Astrocyte (in vitro differentiated cells and primary cell): Measurements from ENCODE around the gene DAO. TPM values are rescaled to one million over a fixed set of nuclear protein-coding genes. Genes with fewer than 3 reads are reported as not detected.

Experiments used
- DNase-seq: peaks from one replicate; pipeline ENCODE4 v3.0.0-alpha.2; 2010; ENCODE audit warnings: low read depth
- FAIRE-seq: peaks from 2 replicates; lab custom pipeline; 2011; peaks lifted over from hg19 to GRCh38; lab: Jason Lieb, UNC
- H2AFZ ChIP-seq: 2 replicates; pipeline ENCODE4 v1.6.0; 2012; ENCODE audit warnings: low read depth, low read length, inconsistent platforms
- H3K27ac ChIP-seq: 2 replicates; pipeline ENCODE4 v1.5.1; 2011; ENCODE audit warnings: low read depth, low read length, inconsistent platforms
- H3K27me3 ChIP-seq: 2 replicates; pipeline ENCODE4 v1.6.0; 2011; ENCODE audit warnings: low read length, inconsistent platforms; ENCODE audit not compliant: insufficient read depth
- H3K36me3 ChIP-seq: 2 replicates; pipeline ENCODE4 v1.5.1; 2011; ENCODE audit warnings: low read length, inconsistent platforms; ENCODE audit not compliant: insufficient read depth
- H3K4me1 ChIP-seq: 2 replicates; pipeline ENCODE4 v1.5.1; 2011; ENCODE audit warnings: low read length, inconsistent platforms; ENCODE audit not compliant: insufficient read depth
- H3K4me2 ChIP-seq: 2 replicates; pipeline ENCODE4 v1.6.0; 2012; ENCODE audit warnings: low read length, inconsistent platforms
- H3K4me3 ChIP-seq: 2 replicates; pipeline ENCODE4 v1.5.1; 2011; ENCODE audit warnings: low read depth, mild to moderate bottlenecking, low read length, inconsistent platforms; ENCODE audit not compliant: insufficient read depth
- H3K79me2 ChIP-seq: 2 replicates; pipeline ENCODE4 v1.6.0; 2012; ENCODE audit warnings: mild to moderate bottlenecking, low read length, inconsistent platforms; ENCODE audit not compliant: insufficient read depth
- H3K9ac ChIP-seq: 2 replicates; pipeline ENCODE4 v1.6.0; 2012; ENCODE audit warnings: mild to moderate bottlenecking, low read length, inconsistent platforms
- H3K9me3 ChIP-seq: 2 replicates; pipeline ENCODE4 v1.5.1; 2012; ENCODE audit warnings: low read depth, mild to moderate bottlenecking, low read length, inconsistent platforms; ENCODE audit not compliant: insufficient read depth
- H4K20me1 ChIP-seq: 2 replicates; pipeline ENCODE4 v1.6.0; 2012; ENCODE audit warnings: low read length, inconsistent platforms; ENCODE audit not compliant: insufficient read depth
- H3K27ac Mint-ChIP-seq: one replicate; pipeline ENCODE4 v1.8.0; 2021; ENCODE audit warnings: mild to moderate bottlenecking, mixed read lengths; ENCODE audit not compliant: unreplicated experiment
- H3K27me3 Mint-ChIP-seq: one replicate; pipeline ENCODE4 v1.8.0; 2021; ENCODE audit warnings: low read depth, mixed read lengths; ENCODE audit not compliant: unreplicated experiment
- H3K36me3 Mint-ChIP-seq: one replicate; pipeline ENCODE4 v1.8.0; 2021; ENCODE audit warnings: low read depth, mixed read lengths; ENCODE audit not compliant: unreplicated experiment
- H3K4me1 Mint-ChIP-seq: one replicate; pipeline ENCODE4 v1.8.0; 2021; ENCODE audit warnings: low read depth, mixed read lengths; ENCODE audit not compliant: unreplicated experiment
- H3K4me3 Mint-ChIP-seq: one replicate; pipeline ENCODE4 v1.8.0; 2021; ENCODE audit warnings: mild to moderate bottlenecking, moderate library complexity, mixed read lengths; ENCODE audit not compliant: unreplicated experiment
- H3K9me3 Mint-ChIP-seq: one replicate; pipeline ENCODE4 v1.8.0; 2021; ENCODE audit warnings: mild to moderate bottlenecking, mixed read lengths; ENCODE audit not compliant: unreplicated experiment
- EZH2 ChIP-seq: IDR thresholded peaks from 2 replicates; pipeline ENCODE4 v1.6.1; 2012; ENCODE audit warnings: mild to moderate bottlenecking, low read length, inconsistent platforms; ENCODE audit not compliant: insufficient read depth
- total RNA-seq: library from RNA; stranded (reverse); gene quantifications from 2 replicates; pipeline ENCODE4 v1.2.1, GENCODE V29; 2021
- TF ChIP-seq, protein P1 (sequence below): IDR thresholded peaks from 2 replicates; pipeline ENCODE4 v1.5.1; 2011; ENCODE audit warnings: low read depth, mild to moderate bottlenecking, inconsistent platforms, low read length, moderate library complexity; ENCODE audit not compliant: insufficient read depth

DAO gene
- total RNA-seq, 1 donor from 2014 or later = not detected

DNA sequence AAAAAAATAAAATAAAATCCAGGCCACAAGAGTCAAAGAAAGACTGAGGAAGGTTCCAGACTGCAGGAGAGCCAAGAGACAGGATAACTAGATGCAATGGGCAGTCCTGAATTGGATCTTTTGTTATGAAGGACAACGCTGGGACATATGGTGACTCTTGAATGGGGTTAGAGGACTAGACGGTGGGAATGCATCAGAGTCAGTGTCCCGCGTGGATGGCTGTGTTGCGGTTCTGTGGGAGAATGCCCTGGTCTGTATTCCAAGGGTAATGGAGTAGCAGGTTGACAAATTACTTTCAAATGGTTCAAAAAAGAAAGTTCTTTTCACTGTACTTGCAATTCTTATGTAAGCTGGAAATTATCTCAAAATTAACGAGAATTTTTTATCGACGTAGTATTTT is 42.7 kb upstream of the DAO start:
- H3K9me3 ChIP-seq = no peaks in the 10 kb centered on the region
- H3K4me3 Mint-ChIP-seq = no peak overlapping the region
- H3K79me2 ChIP-seq = peaks cover 72% of the 10 kb centered on the region
- H3K27me3 Mint-ChIP-seq = no peaks in the 10 kb centered on the region
- no peaks in the 10 kb centered on the region for H4K20me1 ChIP-seq
- TF ChIP-seq, protein P1, sequence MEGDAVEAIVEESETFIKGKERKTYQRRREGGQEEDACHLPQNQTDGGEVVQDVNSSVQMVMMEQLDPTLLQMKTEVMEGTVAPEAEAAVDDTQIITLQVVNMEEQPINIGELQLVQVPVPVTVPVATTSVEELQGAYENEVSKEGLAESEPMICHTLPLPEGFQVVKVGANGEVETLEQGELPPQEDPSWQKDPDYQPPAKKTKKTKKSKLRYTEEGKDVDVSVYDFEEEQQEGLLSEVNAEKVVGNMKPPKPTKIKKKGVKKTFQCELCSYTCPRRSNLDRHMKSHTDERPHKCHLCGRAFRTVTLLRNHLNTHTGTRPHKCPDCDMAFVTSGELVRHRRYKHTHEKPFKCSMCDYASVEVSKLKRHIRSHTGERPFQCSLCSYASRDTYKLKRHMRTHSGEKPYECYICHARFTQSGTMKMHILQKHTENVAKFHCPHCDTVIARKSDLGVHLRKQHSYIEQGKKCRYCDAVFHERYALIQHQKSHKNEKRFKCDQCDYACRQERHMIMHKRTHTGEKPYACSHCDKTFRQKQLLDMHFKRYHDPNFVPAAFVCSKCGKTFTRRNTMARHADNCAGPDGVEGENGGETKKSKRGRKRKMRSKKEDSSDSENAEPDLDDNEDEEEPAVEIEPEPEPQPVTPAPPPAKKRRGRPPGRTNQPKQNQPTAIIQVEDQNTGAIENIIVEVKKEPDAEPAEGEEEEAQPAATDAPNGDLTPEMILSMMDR = no peak
- no peak for TF ChIP-seq EZH2
- peak overlapping the region; percentile 100 for H3K27ac Mint-ChIP-seq
- H3K36me3 Mint-ChIP-seq = peaks cover 18% of the 10 kb centered on the region
- H3K4me3 ChIP-seq = no peak overlapping the region
- no peak overlapping the region for H3K4me2 ChIP-seq
- H3K27me3 ChIP-seq = no peaks in the 10 kb centered on the region
- FAIRE-seq = no peak
- H3K27ac ChIP-seq = peak overlapping the region; percentile 97
- H3K9ac ChIP-seq = peak overlapping the region; percentile 84
- DNase-seq = peak; percentile 35
- H2AFZ ChIP-seq = no peak overlapping the region
- no peaks in the 10 kb centered on the region for H3K9me3 Mint-ChIP-seq
- peaks cover 25% of the 10 kb centered on the region for H3K36me3 ChIP-seq
- peaks cover 75% of the 10 kb centered on the region for H3K4me1 Mint-ChIP-seq
- H3K4me1 ChIP-seq = peaks cover 83% of the 10 kb centered on the region

DNA sequence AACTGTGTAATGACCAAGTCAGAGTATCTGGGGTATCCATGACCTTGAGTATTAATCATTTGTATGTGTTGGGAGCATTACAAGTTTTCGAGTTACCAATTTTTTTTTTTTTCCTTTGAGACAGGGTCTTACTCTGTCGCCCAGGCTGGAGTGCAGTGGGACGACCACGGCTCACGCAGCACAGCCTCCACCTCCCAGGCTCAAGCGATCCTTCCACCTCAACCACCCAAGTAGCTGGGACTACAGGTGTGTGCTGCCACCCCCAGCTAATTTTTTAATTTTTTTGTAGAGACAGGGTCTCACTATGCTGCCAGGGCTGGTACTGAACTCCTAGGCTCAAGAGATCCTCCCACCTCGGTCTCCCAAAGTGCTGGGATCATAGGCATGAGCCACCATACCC is 42.2 kb upstream of the DAO start:
- FAIRE-seq = no peak
- Histone ChIP-seq H3K9me3 (no peaks in the 10 kb centered on the region), H3K9ac (peak overlapping the region; percentile 84), H3K79me2 (peaks cover 73% of the 10 kb centered on the region), H2AFZ (no peak overlapping the region), H3K36me3 (peaks cover 29% of the 10 kb centered on the region), H4K20me1 (no peaks in the 10 kb centered on the region), H3K4me1 (peaks cover 79% of the 10 kb centered on the region), H3K27ac (peak overlapping the region; percentile 97), H3K4me2 (peak overlapping the region; percentile 57), H3K27me3 (no peaks in the 10 kb centered on the region), H3K4me3 (no peak overlapping the region)
- no peaks in the 10 kb centered on the region for H3K27me3 Mint-ChIP-seq
- H3K4me3 Mint-ChIP-seq = peak overlapping the region; percentile 29
- H3K36me3 Mint-ChIP-seq = peaks cover 19% of the 10 kb centered on the region
- DNase-seq = peak; percentile 40
- H3K27ac Mint-ChIP-seq = peak overlapping the region; percentile 100
- TF ChIP-seq EZH2 = no peak
- TF ChIP-seq, protein P1 = no peak
- H3K9me3 Mint-ChIP-seq = no peaks in the 10 kb centered on the region
- H3K4me1 Mint-ChIP-seq = peaks cover 70% of the 10 kb centered on the region

DNA sequence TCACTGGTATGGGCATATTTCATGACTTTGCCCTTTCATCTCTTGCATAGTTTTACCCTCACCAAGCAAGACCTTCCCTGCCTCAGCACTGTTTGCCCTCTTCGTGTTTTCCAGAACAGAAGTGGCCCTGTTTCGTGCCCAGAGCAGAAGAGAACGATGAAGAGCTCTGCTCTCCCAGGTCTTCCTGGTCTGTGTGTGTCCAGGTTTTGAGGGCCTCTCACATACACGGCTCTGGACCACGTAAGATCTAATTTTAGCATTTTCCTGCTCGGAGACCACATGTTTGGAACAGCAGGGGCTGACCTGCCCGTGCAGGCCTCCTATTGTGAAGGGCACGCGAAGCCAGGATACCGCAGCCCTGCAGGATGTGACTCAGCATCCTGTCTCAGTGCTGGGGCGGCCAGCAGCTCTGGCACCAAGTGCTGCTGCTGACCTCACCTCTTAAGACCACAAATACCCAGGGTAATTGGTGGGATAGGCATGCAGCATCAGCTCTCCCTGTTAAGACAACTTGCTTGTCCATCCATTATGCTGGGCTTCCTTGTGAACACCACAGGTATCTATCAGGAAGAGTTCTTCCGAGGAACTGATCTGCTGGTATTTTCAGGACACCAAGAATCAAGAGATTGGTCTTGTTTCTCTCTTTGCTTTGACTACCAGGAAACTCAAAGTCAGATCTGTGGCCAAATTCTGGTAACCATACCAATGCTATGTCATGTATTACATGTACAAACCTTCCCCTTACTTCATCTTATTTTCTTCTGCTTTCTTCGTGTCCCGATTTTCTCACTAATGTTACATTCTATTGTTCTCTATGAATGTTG is 41.5 kb upstream of the DAO start:
- no peaks in the 10 kb centered on the region for H3K27me3 Mint-ChIP-seq
- no peak overlapping the region for H3K4me3 ChIP-seq
- H3K4me2 ChIP-seq = peak overlapping the region; percentile 57
- H3K9ac ChIP-seq = peak overlapping the region; percentile 84
- H3K27me3 ChIP-seq = no peaks in the 10 kb centered on the region
- no peaks in the 10 kb centered on the region for H3K9me3 Mint-ChIP-seq
- H3K4me1 Mint-ChIP-seq = peaks cover 63% of the 10 kb centered on the region
- peak overlapping the region; percentile 100 for H3K27ac Mint-ChIP-seq
- FAIRE-seq = peak; percentile 92
- H3K79me2 ChIP-seq = peaks cover 80% of the 10 kb centered on the region
- H3K36me3 ChIP-seq = peaks cover 35% of the 10 kb centered on the region
- peak; percentile 100 for DNase-seq
- H4K20me1 ChIP-seq = no peaks in the 10 kb centered on the region
- no peaks in the 10 kb centered on the region for H3K9me3 ChIP-seq
- H3K4me1 ChIP-seq = peaks cover 72% of the 10 kb centered on the region
- no peak overlapping the region for H2AFZ ChIP-seq
- TF ChIP-seq, protein P1 = no peak
- no peak for TF ChIP-seq EZH2
- peak overlapping the region; percentile 97 for H3K27ac ChIP-seq
- peaks cover 24% of the 10 kb centered on the region for H3K36me3 Mint-ChIP-seq
- peak overlapping the region; percentile 51 for H3K4me3 Mint-ChIP-seq
